SJSA1 (cell line): Measurements from ENCODE around the gene RABGAP1. TPM values are rescaled to one million over a fixed set of nuclear protein-coding genes. Genes with fewer than 3 reads are reported as not detected.

ENCODE experiments used
- DNase-seq, 2 experiments: peaks; one replicate each; pipeline ENCODE4 v3.0.0-alpha.2; 2015 to 2020; ENCODE audit warnings: low spot score in 2 of 2, low read depth in 1 of 2
- H3K27ac ChIP-seq: fragments of 250-450 bp; sonication (Bioruptor Pico); 2 replicates; pipeline ENCODE4 v1.5.1; 2020; ENCODE audit warnings: mild to moderate bottlenecking, moderate library complexity
- H3K27me3 ChIP-seq: fragments of 250-450 bp; sonication (Bioruptor Pico); replicated peaks from 2 replicates; pipeline ENCODE4 v1.5.1; 2020; ENCODE audit warnings: mild to moderate bottlenecking, moderate library complexity
- H3K36me3 ChIP-seq: fragments of 250-450 bp; sonication (Bioruptor Pico); 2 replicates; pipeline ENCODE4 v1.5.1; 2020; ENCODE audit warnings: mild to moderate bottlenecking
- H3K4me1 ChIP-seq: fragments of 250-450 bp; sonication (Bioruptor Pico); replicated peaks from 2 replicates; pipeline ENCODE4 v1.6.1; 2021; ENCODE audit warnings: mild to moderate bottlenecking
- H3K4me3 ChIP-seq: fragments of 250-450 bp; sonication (Bioruptor Pico); 2 replicates; pipeline ENCODE4 v1.5.1; 2020; ENCODE audit warnings: mild to moderate bottlenecking
- H3K9me3 ChIP-seq: fragments of 250-450 bp; sonication (Bioruptor Pico); replicated peaks from 2 replicates; pipeline ENCODE4 v1.5.1; 2020; ENCODE audit warnings: mild to moderate bottlenecking
- total RNA-seq: library from RNA; depleted of rRNA; stranded (reverse); fragments of >200 nt; shearing (Covaris generic); gene quantifications from 2 replicates; pipeline ENCODE4 v1.2.3, GENCODE V29; 2014

RABGAP1 gene
- total RNA-seq, 1 experiment from 2014 or later = 27.8 TPM

DNA sequence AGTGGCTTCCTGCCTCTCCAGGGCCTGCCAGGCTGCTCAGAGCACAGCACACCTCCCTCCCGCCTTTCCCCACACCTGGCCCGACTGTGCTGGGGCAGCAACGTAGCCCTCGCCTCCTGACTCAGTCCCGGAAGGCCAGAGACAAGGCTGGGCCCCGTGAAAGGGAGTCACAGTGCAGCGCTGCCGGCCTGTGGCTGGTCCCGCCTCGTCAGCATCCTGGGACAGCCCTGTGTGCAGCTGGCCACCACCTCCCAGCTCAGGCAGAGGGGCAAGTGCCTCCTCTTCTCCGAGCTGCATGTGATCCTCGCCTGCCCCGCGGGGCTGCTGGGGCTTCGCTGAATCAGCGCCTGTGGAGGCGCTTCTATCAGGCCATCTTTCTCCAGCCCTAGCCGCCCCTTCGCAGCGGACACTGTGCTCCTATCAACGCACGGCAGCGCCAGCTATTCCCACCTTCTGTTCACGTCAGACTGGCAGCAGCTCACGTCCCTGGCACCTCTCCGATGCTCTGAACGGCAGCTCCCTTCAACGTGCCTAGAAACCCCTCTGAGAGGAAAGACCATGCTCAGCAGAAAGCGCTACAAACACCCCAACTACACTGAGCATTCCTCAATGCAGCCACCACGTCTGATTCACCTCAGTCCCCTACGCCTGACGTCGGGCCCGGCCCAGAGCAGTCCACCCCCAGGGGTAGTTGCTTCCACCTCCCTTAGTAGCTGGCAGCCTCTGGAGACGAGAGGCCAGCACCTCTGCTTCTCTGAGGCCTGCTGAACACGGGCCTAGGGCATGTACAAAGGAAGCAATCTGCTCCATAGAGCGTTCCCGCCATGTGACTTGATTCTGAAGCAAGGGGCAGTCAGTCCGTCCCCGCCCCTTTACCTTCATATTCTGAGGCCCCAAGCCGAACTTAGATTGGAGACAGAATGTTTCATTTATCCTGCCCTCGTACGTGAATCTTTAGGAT, 171.5 kb downstream of the RABGAP1 start:
- no peaks in the 10 kb centered on the region for H3K4me1 ChIP-seq
- H3K36me3 ChIP-seq = peaks cover 3% of the 10 kb centered on the region; the same call in 1 of the 2 replicates
- no peak overlapping the region for H3K27ac ChIP-seq
- no peak overlapping the region for H3K4me3 ChIP-seq
- H3K27me3 ChIP-seq = no peaks in the 10 kb centered on the region
- no peaks in the 10 kb centered on the region for H3K9me3 ChIP-seq
- DNase-seq = no peak

DNA sequence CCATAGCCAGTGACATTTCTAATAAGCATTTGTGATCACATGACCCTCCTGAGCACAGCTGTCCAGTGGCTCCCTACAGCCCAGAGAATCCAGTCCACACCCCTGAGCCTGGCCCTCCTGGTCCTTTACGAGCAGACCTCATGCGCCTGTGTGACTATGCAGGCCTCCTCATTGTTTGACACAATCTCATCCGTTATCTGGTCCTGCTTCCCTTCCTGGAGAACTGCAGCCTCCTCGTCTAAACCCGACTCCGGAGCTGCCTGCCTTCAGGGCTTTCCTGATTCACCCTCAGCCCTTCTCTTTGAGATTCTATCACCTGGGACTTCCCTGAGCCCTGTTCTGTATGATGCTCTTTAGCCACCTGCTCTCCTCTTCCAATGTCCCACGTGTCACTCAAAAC, 172.4 kb downstream of the RABGAP1 start:
- Histone ChIP-seq H3K4me3 (no peak overlapping the region), H3K27ac (no peak overlapping the region), H3K4me1 (no peaks in the 10 kb centered on the region), H3K9me3 (no peaks in the 10 kb centered on the region), H3K27me3 (no peaks in the 10 kb centered on the region), H3K36me3 (peaks cover under 1% of the 10 kb centered on the region; the same call in 1 of the 2 replicates)
- DNase-seq = no peak

DNA sequence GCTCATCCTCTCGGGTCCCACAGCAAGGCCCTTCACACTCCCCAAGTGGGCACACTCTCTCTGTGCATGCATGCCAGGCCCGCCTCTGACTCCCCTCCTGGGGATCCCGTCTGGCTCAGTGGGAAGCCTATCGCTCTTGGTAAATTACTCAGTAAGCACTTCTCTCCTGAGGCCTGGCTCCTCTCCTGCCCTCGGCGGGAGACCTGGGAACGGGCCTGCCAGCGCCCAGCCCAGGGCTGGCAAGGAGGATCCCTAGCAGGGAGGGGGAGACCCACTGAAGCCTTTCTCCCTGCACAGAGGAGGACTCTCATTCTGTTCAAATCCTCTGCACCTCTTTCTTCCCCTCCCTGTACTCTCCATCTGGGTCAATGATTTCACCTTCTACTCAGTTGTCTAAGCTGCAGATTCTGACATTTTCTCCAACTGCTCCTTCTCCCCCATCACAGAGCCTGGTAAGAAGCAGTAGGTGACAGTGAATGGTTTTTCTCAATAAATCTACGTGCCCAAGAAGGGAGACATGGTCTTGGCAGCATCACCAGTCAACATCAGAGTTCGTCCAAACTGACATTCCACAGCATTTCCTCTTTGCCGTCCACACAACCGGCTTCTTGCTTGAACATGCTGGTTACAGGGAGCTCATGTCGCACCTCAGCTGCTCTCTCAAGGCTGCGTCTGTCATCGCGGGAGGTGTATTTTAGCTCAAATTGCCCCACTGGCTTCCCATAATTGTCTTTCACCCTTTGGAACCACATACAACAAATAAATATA, 174.5 kb downstream of the RABGAP1 start:
- Histone ChIP-seq H3K36me3 (no peaks in the 10 kb centered on the region), H3K9me3 (no peaks in the 10 kb centered on the region), H3K27ac (no peak overlapping the region), H3K4me1 (no peaks in the 10 kb centered on the region), H3K4me3 (no peak overlapping the region), H3K27me3 (no peaks in the 10 kb centered on the region)
- no peak for DNase-seq

DNA sequence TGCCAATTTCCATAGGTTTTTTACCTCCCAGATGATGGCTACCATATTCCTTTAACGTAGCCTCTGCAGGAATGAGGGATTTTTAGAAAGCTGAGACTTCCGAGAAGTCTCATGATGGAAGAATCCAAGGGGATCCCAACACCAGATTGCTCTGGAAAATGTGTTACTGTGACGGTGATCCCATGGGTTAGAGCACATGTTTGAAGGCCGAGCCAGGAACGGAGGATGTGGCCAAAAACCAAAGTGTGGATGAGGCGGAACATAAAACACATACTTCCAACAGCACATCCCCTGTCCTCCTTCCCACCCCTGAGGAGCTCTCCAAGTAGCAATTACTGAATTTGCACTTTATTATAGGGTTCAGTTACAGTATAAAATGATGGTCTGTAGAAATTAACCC, 175.2 kb downstream of the RABGAP1 start:
- Histone ChIP-seq H3K4me1 (no peaks in the 10 kb centered on the region), H3K27me3 (no peaks in the 10 kb centered on the region), H3K27ac (no peak overlapping the region), H3K36me3 (no peaks in the 10 kb centered on the region), H3K9me3 (no peaks in the 10 kb centered on the region), H3K4me3 (no peak overlapping the region)
- no peak for DNase-seq

DNA sequence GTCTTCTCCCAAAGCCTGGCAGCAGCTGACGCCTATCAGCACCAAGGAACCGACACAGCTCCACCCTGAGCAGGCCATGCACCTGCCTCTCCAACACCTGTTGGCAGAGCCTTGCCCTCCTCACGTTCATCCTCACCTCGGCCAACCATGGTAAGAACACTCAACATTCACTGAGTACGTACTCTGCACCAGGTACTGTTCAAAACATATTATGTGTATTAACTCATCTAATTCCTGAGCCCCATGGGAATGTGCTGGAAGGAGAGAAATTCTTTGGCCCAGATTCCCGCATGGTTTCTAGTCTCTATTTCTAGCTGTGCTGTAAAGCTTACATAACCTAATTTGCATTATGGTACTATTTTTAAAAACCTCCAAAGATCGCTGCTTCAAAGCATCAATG, 178.7 kb downstream of the RABGAP1 start:
- DNase-seq = no peak
- Histone ChIP-seq H3K36me3 (no peaks in the 10 kb centered on the region), H3K27me3 (no peaks in the 10 kb centered on the region), H3K4me3 (no peak overlapping the region), H3K9me3 (no peaks in the 10 kb centered on the region), H3K27ac (no peak overlapping the region), H3K4me1 (no peaks in the 10 kb centered on the region)

DNA sequence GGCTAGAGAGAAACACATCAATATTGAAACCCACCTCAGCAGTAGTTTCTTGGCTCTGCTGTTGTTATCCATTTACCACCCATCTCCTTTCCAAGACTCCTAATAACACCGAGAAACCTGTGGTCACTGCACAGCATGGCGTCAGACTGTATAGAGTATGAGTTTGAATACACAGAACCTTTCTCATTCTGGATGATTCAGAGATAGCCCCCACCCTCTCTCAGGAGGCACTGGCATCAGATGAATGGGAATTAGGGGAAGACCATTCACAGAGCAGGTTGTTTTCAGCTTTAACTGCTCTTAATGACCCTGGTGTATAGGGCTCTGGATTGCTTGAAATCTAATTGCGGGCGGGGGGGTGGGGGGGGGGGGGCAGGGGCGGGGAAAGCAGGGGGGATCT, 179.3 kb downstream of the RABGAP1 start:
- DNase-seq = no peak
- no peaks in the 10 kb centered on the region for H3K4me1 ChIP-seq
- no peaks in the 10 kb centered on the region for H3K27me3 ChIP-seq
- no peaks in the 10 kb centered on the region for H3K9me3 ChIP-seq
- H3K36me3 ChIP-seq = no peaks in the 10 kb centered on the region
- H3K4me3 ChIP-seq = no peak overlapping the region
- no peak overlapping the region for H3K27ac ChIP-seq

DNA sequence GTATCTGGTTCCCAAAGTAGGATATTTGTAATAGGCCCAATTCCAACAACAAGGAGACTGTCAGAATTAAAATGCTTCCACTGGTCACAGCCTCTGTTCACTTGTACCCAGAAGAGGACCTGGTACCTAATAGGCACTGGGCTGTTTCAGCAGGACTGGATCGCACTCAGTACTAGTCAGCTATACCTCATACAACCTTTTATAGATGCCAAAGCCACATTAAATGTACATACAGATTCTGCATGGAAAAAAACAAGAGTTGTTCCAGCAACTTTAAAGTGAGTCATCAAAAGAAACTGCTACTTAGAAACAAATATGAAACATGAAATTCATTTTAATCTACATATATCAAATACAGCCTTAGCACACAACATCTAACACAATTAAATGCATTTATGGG, 180.1 kb downstream of the RABGAP1 start:
- no peaks in the 10 kb centered on the region for H3K27me3 ChIP-seq
- H3K4me3 ChIP-seq = no peak overlapping the region
- H3K9me3 ChIP-seq = no peaks in the 10 kb centered on the region
- no peak overlapping the region for H3K27ac ChIP-seq
- no peaks in the 10 kb centered on the region for H3K4me1 ChIP-seq
- DNase-seq = no peak
- H3K36me3 ChIP-seq = no peaks in the 10 kb centered on the region

DNA sequence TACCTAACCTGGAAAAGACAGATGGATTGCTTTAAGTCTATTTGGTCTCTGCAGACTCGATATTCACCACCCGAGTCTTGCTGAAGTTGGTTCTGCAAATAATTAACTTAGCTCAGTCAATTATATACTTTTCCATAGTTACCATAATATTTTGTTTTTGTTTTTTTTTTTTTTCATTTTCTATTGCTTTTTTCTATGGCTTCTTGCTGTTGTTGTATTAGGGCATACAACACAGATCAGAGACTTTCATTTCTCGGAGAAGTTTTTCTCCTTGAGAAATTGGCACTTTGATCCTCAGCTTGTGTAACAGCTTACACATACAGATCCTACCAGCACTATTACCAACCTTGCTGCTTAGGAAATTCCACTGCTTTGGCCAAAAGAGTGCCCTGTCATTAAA, 180.6 kb downstream of the RABGAP1 start:
- no peaks in the 10 kb centered on the region for H3K4me1 ChIP-seq
- DNase-seq = no peak
- H3K36me3 ChIP-seq = no peaks in the 10 kb centered on the region
- no peaks in the 10 kb centered on the region for H3K27me3 ChIP-seq
- H3K27ac ChIP-seq = no peak overlapping the region
- no peak overlapping the region for H3K4me3 ChIP-seq
- H3K9me3 ChIP-seq = no peaks in the 10 kb centered on the region

DNA sequence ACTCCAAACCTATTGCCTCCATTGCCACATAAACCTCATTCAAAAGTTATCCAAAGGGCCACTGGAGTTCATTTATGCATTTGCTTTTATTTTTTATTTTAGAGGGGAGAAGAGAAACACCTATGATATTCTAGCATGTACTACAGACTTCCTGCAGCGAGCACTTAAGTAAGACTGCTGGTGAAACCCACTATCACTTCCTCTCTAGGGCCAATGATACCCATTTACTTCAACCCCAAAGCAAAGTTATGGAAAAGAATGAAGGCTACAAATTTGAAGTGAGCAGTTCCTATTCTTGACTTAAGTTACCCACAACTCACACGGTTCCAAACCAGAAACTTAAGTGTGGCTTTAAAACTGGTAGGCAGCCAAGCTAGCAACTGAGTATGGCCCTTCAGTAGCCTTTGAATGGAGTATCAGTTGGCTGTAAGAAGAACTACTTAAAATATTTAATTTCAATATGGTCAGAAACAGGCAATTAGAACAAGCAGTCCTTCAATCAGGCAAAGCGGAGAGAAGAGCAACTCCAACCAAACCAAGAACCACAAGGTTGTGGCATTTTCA, 186.8 kb downstream of the RABGAP1 start:
- Histone ChIP-seq H3K9me3 (no peaks in the 10 kb centered on the region), H3K36me3 (no peaks in the 10 kb centered on the region), H3K27me3 (no peaks in the 10 kb centered on the region), H3K27ac (no peak overlapping the region), H3K4me3 (no peak overlapping the region), H3K4me1 (peaks cover 3% of the 10 kb centered on the region)
- no peak for DNase-seq

DNA sequence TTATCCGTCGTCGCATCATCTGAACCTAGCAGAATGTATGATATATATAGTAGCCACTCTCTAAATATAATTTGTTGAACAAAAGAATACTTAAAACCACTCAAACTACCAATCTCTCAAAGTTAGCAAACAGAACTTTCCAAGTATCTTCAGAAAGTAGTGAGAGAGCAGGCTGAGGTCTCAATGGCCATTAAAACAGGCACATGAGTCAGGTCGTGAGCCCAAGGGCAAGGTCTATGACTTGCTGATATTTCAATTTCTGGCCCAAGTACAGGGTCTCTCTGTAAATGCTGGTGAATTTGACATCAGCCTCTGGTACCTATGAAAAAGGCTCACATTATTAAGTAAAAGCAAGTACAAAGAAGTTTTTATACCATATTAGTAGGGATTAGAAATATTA, 187.8 kb downstream of the RABGAP1 start:
- H3K27me3 ChIP-seq = no peaks in the 10 kb centered on the region
- H3K4me3 ChIP-seq = no peak overlapping the region
- no peak for DNase-seq
- H3K9me3 ChIP-seq = no peaks in the 10 kb centered on the region
- H3K36me3 ChIP-seq = no peaks in the 10 kb centered on the region
- peaks cover 3% of the 10 kb centered on the region for H3K4me1 ChIP-seq
- H3K27ac ChIP-seq = no peak overlapping the region

DNA sequence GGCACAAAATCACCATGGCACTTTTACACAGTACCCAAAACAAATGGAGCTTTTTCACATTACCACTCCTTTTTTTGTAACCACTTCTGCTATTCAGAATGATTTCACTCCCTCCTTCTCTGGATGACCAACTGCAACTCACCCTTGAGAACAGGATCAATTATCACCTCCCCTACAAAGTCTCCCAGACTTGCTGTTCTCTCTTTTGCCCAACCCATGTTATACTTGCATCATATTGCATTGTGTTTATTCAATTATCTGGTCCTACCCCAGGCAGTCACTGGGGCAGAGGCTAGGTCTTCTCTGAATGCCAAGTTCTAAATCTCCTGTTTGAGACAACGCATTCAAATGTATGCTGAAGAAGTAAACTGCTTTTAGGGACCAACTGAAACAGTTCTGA, 188.6 kb downstream of the RABGAP1 start:
- H3K4me1 ChIP-seq = peaks cover 3% of the 10 kb centered on the region
- no peak overlapping the region for H3K27ac ChIP-seq
- no peaks in the 10 kb centered on the region for H3K9me3 ChIP-seq
- H3K36me3 ChIP-seq = no peaks in the 10 kb centered on the region
- no peak for DNase-seq
- H3K4me3 ChIP-seq = no peak overlapping the region
- no peaks in the 10 kb centered on the region for H3K27me3 ChIP-seq

DNA sequence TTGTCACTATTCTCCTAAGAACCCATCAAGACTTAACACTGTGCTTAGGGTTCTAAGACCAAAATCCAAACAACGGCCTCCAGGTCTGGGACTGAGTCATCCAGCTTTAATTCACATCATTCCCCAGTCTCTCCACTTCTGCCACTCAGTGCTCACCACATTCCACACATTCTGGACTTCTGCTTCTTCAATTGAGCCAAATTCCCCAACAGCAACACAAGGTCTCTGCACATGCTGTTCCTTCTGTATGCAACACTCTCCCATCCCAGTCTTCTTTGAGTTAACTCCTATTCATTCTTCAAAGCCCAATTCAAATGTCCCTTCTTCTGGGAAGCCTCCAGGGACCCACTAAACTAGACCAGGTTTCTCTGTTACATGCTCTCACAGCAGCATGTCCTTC, 190.4 kb downstream of the RABGAP1 start:
- Histone ChIP-seq H3K36me3 (no peaks in the 10 kb centered on the region), H3K9me3 (no peaks in the 10 kb centered on the region), H3K4me1 (peaks cover 3% of the 10 kb centered on the region), H3K27ac (no peak overlapping the region), H3K27me3 (no peaks in the 10 kb centered on the region), H3K4me3 (no peak overlapping the region)
- peak in 1 of 2 experiments; percentile 45 for DNase-seq

DNA sequence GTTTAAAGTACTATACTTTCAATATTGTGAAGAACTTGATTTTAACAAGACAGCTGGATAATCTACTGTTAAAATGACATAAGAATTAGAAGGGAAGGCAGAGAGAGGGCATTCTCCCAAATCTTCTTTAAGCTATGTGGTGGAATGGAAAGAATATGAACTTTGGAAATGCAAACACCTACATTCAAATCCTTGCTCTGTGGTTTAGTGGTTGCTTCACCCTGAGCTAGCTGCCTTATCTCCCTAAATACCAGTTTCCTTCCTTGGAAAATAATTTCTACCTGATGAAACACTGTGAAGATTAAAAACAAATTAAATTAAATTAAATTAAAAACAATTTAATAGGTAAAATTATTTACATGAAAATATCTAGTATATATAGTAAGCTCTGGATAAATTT, 191.2 kb downstream of the RABGAP1 start:
- Histone ChIP-seq H3K36me3 (no peaks in the 10 kb centered on the region), H3K9me3 (no peaks in the 10 kb centered on the region), H3K4me1 (peaks cover 3% of the 10 kb centered on the region), H3K27ac (no peak overlapping the region), H3K27me3 (no peaks in the 10 kb centered on the region), H3K4me3 (no peak overlapping the region)
- no peak for DNase-seq

DNA sequence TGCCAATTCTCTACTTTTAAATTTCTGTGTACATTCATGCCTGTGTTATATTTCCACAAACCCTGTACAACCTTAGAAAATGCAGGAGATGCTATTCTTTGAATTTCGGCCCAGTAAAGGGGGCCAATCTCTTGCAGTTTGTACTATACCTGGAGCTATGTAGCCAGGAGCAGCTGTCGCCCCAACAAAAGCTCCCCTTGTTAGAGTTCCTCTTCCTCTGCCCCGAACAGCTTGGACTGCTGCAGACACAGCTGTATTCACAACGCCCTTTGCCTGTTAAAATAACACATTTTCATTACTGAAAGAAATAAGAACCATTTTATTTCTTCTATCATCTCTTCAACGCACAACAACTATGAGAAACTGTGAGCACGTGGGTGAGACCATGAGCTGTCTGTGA, 191.9 kb downstream of the RABGAP1 start:
- Histone ChIP-seq H3K36me3 (no peaks in the 10 kb centered on the region), H3K9me3 (no peaks in the 10 kb centered on the region)
- no peak for DNase-seq

More for the DNA sequence above, 191.9 kb downstream of the RABGAP1 start:
- no peak overlapping the region for H3K27ac ChIP-seq
- H3K27me3 ChIP-seq = no peaks in the 10 kb centered on the region
- H3K4me3 ChIP-seq = no peak overlapping the region
- H3K4me1 ChIP-seq = peaks cover 3% of the 10 kb centered on the region
